ENCODE results near the gene KIF1A. TPM values are rescaled to one million over a fixed set of nuclear protein-coding genes. Genes with fewer than 3 reads are reported as not detected.

The KIF1A gene
- total and polyA plus RNA-seq, 2 of the 8 experiments (the other 6 are each of a cell fraction or from before 2014, with no cell fraction given), result 61.3 to 281 TPM

DNA sequence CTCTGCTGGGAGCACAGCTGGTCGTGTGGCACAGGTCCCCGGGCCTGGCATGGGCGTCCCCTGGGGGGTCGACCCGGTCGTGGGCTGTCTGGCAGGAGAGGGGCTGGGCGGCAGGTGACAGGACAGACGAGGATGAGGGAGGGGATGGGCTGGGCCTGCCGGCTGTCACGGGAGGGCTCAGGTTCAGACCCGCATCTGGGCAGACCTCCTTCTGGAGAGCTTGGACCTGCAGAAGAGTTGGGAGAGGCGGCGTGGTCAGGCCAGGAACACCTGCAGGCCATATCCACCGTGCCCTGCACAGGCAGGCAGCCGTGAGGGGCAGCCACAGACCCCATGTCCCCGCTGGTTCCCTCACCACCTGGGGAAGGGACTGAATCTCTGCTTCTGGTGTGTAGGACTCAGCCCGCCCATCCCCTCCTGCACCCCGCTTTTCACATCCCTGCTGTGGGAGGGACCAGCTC is 102.8 kb downstream of the KIF1A start:
- H3K56ac ChIP-seq (replicated peaks; ENCODE audit: insufficient read length, low read depth, low read length), result no peak overlapping the region
- no peak overlapping the region for H2BK15ac ChIP-seq (ENCODE audit: low read length)
- H2BK12ac ChIP-seq (ENCODE audit: low read depth, low read length), result no peak overlapping the region
- no peak overlapping the region for H2BK20ac ChIP-seq (ENCODE audit: low read length)
- H3K27me3 ChIP-seq (replicated peaks in 1 of 4; ENCODE audit: control insufficient read depth in 3 of 4, extremely low read depth in 1 of 4, insufficient read depth in 3 of 4, low read length in 3 of 4), result no peaks in the 10 kb centered on the region
- H3K27ac ChIP-seq (ENCODE audit: low read depth, low read length), result no peak overlapping the region
- H2BK5ac ChIP-seq (ENCODE audit: low read depth, low read length), result no peak overlapping the region
- H2AFZ ChIP-seq (ENCODE audit: low read length), result no peak overlapping the region
- H3K79me2 ChIP-seq (ENCODE audit: control insufficient read depth in 1 of 2, insufficient read depth in 2 of 2, low read length in 2 of 2), result no peaks in the 10 kb centered on the region
- no peak overlapping the region for H4K91ac ChIP-seq (replicated peaks; ENCODE audit: insufficient read length, low read length)
- no peak overlapping the region for H3K14ac ChIP-seq (ENCODE audit: insufficient read length)
- no peak overlapping the region for H3K18ac ChIP-seq (ENCODE audit: extremely low read depth, low read length)
- H3K4me3 ChIP-seq (ENCODE audit: extremely low read depth in 1 of 4, insufficient read depth in 2 of 4, low read depth in 3 of 4, low read length in 4 of 4), result no peak overlapping the region
- H3K79me1 ChIP-seq (ENCODE audit: low read depth, low read length), result peaks cover 2% of the 10 kb centered on the region
- ChIA-PET POLR2A (ENCODE audit: partially characterized antibody) (interaction anchor here (3.4 kb wide), 1 partner anchor 10 kb away, joined by 19 read pairs; no protein-coding TSS in a partner anchor), CTCF (ENCODE audit: partially characterized antibody) (interaction anchor here (0.5 kb wide), 2 partner anchors 19 to 117 kb away, joined by 3 read pairs; no protein-coding TSS in a partner anchor)
- no peak overlapping the region for H3K9ac ChIP-seq (replicated peaks in 1 of 4; ENCODE audit: extremely low read depth in 1 of 4, low read depth in 3 of 4, low read length in 3 of 4)
- no peak overlapping the region for H2AK5ac ChIP-seq (ENCODE audit: low read depth, low read length)
- no peaks in the 10 kb centered on the region; a peak in 1 of 7 replicates for H3K4me1 ChIP-seq (replicated peaks in 1 of 4; ENCODE audit: control insufficient read depth in 3 of 4, insufficient read depth in 4 of 4, low read length in 3 of 4)
- WGBS, 2 experiments (ENCODE audit: extremely low coverage in 1 of 2, insufficient coverage in 1 of 2, insufficient read length in 1 of 2, insufficient replicate concordance in 2 of 2, low coverage in 1 of 2, low lambda C conversion rate in 2 of 2, missing lambda C conversion rate in 1 of 2), result 93% methylated on average over 10 of the region's 18 CpGs; no CpG with 5 or more reads in 1 of the 2 experiments
- H3K23me2 ChIP-seq (ENCODE audit: low read depth, low read length), result no peaks in the 10 kb centered on the region
- H3K23ac ChIP-seq (ENCODE audit: insufficient read length), result no peak overlapping the region
- no peak overlapping the region for H3K4ac ChIP-seq (replicated peaks; ENCODE audit: insufficient read length, low read depth, low read length)
- H3K36me3 ChIP-seq (ENCODE audit: control insufficient read depth in 2 of 4, insufficient read depth in 4 of 4, low read length in 3 of 4), result peaks cover 16 to 61% (median 38%) of the 10 kb centered on the region in 4 experiments
- no peak overlapping the region for H4K5ac ChIP-seq (ENCODE audit: insufficient read length, low read depth, low read length)
- no peak overlapping the region for H2BK120ac ChIP-seq (replicated peaks; ENCODE audit: low read depth, low read length)
- peak overlapping the region; percentile 66; the same call in 1 of the 2 replicates for H4K8ac ChIP-seq (ENCODE audit: extremely low read depth, insufficient read depth, low read length)
- DNase-seq (ENCODE audit: low read depth in 1 of 2, low spot score in 2 of 2) (no peak), FAIRE-seq (no peak)
- H3K4me2 ChIP-seq (ENCODE audit: insufficient read depth in 1 of 2, low read depth in 2 of 2, low read length in 2 of 2), result no peak overlapping the region
- H4K20me1 ChIP-seq (replicated peaks in 1 of 2; ENCODE audit: control insufficient read depth in 1 of 2, insufficient read depth in 2 of 2, low read length in 2 of 2), result peaks cover 13 to 17% of the 10 kb centered on the region in 2 experiments
- no peaks in the 10 kb centered on the region for H3K9me3 ChIP-seq (ENCODE audit: insufficient read depth in 2 of 2, low read depth in 1 of 2, low read length in 1 of 2)
- TF ChIP-seq SAP30 (IDR thresholded peaks at IDR 0.05; ENCODE audit: insufficient read depth, insufficient replicate concordance, low read length) (no peak), PHF8 (conservative IDR thresholded peaks at IDR 0.05; ENCODE audit: low read depth, low read length) (no peak), GTF2F1 (IDR thresholded peaks at IDR 0.05; ENCODE audit: borderline replicate concordance, low read depth, low read length) (no peak)
